Neural crest cell (in vitro differentiated cells): Measurements from ENCODE around the gene JPT2. TPM values are rescaled to one million over a fixed set of nuclear protein-coding genes. Genes with fewer than 3 reads are reported as not detected.
"Not testable (repeated sequence)": the region's sequence is repeated elsewhere in the genome, so short reads cannot be mapped to it uniquely, and the experiment has no call there.

Source experiments
- DNase-seq: peaks from one replicate; pipeline ENCODE4 v3.0.0; 2021; ENCODE audit warnings: low read depth, mixed read lengths, low spot score
- H3K27ac Mint-ChIP-seq: one replicate; pipeline ENCODE4 v1.8.0; 2021; ENCODE audit warnings: mild to moderate bottlenecking, mixed read lengths; ENCODE audit not compliant: unreplicated experiment
- H3K27me3 Mint-ChIP-seq: 2 replicates; pipeline ENCODE4 v1.8.0; 2021; ENCODE audit warnings: low read depth, mild to moderate bottlenecking, mixed read lengths
- H3K36me3 Mint-ChIP-seq: 2 replicates; pipeline ENCODE4 v1.8.0; 2021; ENCODE audit warnings: low read depth, mild to moderate bottlenecking, mixed read lengths
- H3K4me1 Mint-ChIP-seq: 2 replicates; pipeline ENCODE4 v1.8.0; 2021; ENCODE audit warnings: mixed read lengths
- H3K4me3 Mint-ChIP-seq: one replicate; pipeline ENCODE4 v1.8.0; 2021; ENCODE audit warnings: mild to moderate bottlenecking, mixed read lengths
- H3K9me3 Mint-ChIP-seq: 2 replicates; pipeline ENCODE4 v1.8.0; 2021; ENCODE audit warnings: mixed read lengths
- total RNA-seq: library from RNA; stranded (reverse); gene quantifications from 2 replicates; pipeline ENCODE4 v1.2.1, GENCODE V29; 2021
- TF ChIP-seq, protein P1 (sequence below): fragments of 200-600 bp; sonication (generic); conservative IDR thresholded peaks from 2 replicates; pipeline ENCODE4 v1.5.0; 2021; ENCODE audit warnings: antibody characterized with exemption, mild to moderate bottlenecking

Gene JPT2
- total RNA-seq, 1 donor from 2014 or later = 247 TPM

DNA sequence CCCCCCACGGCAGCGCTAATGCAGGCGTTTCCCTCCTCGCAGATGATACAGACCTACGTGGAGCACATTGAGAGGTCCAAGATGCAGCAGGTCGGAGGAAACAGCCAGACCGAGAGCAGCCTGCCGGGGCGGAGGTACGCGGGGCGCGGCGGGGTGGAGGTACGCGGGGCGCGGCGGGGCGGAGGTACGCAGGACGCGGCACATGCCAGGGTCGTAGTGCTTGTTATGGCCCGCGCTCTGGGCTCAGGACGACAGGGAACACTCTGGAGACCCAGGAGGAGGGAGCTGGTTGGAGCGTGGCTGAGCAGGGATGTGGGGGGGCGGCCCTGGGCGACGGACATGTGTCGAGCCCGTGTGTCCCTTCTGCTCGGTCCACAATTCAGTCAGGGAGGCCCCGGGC is 51.4 kb downstream of the JPT2 start:
- Mint-ChIP-seq H3K27me3 (no peaks in the 10 kb centered on the region), H3K4me1 (no peaks in the 10 kb centered on the region), H3K4me3 (no peak overlapping the region), H3K36me3 (peaks cover 5% of the 10 kb centered on the region), H3K27ac (peak overlapping the region; percentile 50), H3K9me3 (no peaks in the 10 kb centered on the region)
- no peak for DNase-seq
- TF ChIP-seq, protein P1, sequence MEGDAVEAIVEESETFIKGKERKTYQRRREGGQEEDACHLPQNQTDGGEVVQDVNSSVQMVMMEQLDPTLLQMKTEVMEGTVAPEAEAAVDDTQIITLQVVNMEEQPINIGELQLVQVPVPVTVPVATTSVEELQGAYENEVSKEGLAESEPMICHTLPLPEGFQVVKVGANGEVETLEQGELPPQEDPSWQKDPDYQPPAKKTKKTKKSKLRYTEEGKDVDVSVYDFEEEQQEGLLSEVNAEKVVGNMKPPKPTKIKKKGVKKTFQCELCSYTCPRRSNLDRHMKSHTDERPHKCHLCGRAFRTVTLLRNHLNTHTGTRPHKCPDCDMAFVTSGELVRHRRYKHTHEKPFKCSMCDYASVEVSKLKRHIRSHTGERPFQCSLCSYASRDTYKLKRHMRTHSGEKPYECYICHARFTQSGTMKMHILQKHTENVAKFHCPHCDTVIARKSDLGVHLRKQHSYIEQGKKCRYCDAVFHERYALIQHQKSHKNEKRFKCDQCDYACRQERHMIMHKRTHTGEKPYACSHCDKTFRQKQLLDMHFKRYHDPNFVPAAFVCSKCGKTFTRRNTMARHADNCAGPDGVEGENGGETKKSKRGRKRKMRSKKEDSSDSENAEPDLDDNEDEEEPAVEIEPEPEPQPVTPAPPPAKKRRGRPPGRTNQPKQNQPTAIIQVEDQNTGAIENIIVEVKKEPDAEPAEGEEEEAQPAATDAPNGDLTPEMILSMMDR = no peak

DNA sequence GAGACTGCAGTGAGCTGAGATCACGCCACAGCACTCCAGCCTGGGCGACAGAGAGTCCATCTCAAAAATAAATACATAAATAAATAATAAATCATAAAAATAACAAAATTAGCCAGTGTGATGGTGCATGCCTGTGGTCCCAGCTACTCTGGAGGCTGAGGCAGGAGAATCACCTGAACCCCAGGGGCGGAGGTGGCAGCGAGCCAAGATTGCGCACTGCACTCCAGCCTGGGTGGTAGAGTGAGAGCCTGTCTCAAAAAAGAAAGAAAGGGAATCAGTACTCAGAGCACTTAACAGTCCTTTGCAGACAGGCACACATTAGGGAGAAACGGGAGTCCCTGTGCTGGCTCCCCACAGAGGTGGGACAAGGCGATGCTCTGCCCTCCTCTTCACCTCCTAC is 53.0 kb downstream of the JPT2 start:
- no peak overlapping the region for H3K27ac Mint-ChIP-seq
- H3K4me3 Mint-ChIP-seq = no peak overlapping the region
- H3K36me3 Mint-ChIP-seq = peaks cover 5% of the 10 kb centered on the region
- no peak for DNase-seq
- H3K9me3 Mint-ChIP-seq = no peaks in the 10 kb centered on the region
- no peaks in the 10 kb centered on the region for H3K27me3 Mint-ChIP-seq
- TF ChIP-seq, protein P1 = no peak
- no peaks in the 10 kb centered on the region for H3K4me1 Mint-ChIP-seq

DNA sequence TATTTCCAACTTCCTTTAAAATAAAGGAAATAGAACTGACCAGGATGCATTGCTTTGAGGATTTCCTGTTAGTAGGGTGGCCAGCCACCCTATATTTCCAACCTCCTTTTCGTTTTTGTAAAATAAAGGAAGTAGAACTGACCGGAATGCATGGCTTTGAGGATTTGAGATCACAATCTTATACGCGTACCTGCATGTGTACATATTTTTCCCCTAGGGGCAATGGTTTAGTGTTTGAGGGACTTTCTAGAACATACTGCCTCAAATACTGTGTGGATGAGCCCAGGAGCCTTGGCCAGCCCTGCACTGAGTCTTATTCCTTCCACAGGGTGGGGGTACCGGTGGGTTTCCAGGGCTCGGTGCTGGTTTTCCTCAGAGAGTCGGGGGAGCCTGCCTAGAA is 53.5 kb downstream of the JPT2 start:
- Mint-ChIP-seq H3K9me3 (no peaks in the 10 kb centered on the region), H3K4me1 (no peaks in the 10 kb centered on the region), H3K36me3 (peaks cover 5% of the 10 kb centered on the region), H3K4me3 (no peak overlapping the region), H3K27me3 (no peaks in the 10 kb centered on the region), H3K27ac (no peak overlapping the region)
- TF ChIP-seq, protein P1 = no peak
- no peak for DNase-seq

DNA sequence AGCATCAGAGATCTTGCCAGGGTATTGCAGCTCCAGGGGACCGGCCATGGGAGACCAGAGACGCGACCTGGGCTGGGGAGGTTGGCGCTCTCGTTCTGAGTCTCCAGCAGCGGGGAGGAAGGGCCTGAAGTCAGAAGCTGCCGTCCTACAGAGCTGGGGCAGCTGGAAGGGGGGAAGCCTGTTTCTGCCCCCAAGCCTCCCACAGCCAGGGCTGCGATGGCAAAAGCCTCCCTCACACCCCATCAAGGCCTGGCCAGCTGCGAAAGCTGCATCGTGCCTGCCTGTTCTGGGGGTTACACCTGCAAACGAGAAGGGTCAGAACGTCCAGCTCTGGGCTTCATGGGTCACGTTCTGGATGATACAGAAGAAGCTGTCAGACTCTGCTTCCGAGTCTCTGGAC is 54.0 kb downstream of the JPT2 start:
- Mint-ChIP-seq H3K9me3 (no peaks in the 10 kb centered on the region), H3K27ac (no peak overlapping the region), H3K27me3 (no peaks in the 10 kb centered on the region), H3K36me3 (peaks cover 2% of the 10 kb centered on the region), H3K4me3 (no peak overlapping the region), H3K4me1 (no peaks in the 10 kb centered on the region)
- no peak for DNase-seq
- TF ChIP-seq, protein P1 = no peak

DNA sequence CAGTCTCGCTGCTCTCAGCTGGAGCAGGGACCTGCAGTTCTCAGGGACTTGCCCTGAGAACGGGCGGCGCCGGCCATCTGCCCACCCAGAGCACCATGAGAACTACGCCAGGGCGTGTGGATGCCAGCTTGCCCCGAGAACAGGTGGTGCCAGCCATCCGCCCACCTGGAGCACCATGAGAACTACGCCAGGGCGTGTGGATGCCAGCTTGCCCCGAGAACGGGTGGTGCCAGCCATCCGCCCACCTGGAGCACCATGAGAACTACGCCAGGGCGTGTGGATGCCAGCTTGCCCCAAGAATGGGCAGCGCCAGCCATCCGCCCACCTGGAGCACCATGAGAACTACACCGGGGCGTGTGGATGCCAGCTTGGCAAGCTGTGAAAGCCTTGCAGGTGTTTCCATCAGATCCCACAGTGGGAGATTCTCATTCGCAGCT is 54.5 kb downstream of the JPT2 start:
- H3K4me3 Mint-ChIP-seq, H3K4me1 Mint-ChIP-seq, H3K36me3 Mint-ChIP-seq, H3K27ac Mint-ChIP-seq, DNase-seq, H3K9me3 Mint-ChIP-seq, H3K27me3 Mint-ChIP-seq: not testable (repeated sequence)

DNA sequence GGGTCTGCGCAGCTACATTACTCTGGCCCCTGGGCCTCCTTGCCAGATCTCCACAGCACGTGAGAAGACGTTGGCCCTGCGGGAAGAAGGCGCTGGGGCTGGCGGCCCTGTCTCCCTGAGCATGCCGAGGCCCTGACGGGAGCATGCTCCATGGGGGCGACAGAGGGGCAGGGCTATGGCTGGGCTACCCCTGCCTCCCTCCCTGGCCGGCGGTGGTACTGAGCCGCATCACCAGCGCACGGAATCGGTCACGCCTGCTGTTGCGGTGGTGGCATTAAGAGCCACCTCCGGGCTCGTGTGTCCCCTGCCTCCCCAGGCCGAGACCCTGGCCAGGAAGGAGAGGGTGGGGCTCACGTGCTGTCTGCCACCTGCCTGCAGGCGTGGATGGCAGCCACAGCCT is 56.0 kb downstream of the JPT2 start:
- Mint-ChIP-seq H3K27me3 (no peaks in the 10 kb centered on the region), H3K9me3 (no peaks in the 10 kb centered on the region), H3K27ac (no peak overlapping the region), H3K36me3 (no peaks in the 10 kb centered on the region), H3K4me3 (no peak overlapping the region), H3K4me1 (no peaks in the 10 kb centered on the region)
- DNase-seq = no peak
- TF ChIP-seq, protein P1 = no peak
